Heart right ventricle (tissue), 16 donors: Measurements from ENCODE around the gene PEX10. TPM values are rescaled to one million over a fixed set of nuclear protein-coding genes. Genes with fewer than 3 reads are reported as not detected.
A peak's percentile ranks its signal among the peaks of the same experiment; 100 is the strongest.

ENCODE experiments used
- ATAC-seq, 8 donors: fragments of 200-7000 bp; cut with Tn5 transposase; one replicate each; pipeline ENCODE4 v1.9.1; 2020; ENCODE audit warnings: mild to moderate bottlenecking in 8 of 8, moderate library complexity in 8 of 8, moderate number of reproducible peaks in 1 of 8
- DNase-seq, 2 donors: peaks; one replicate each; pipeline ENCODE4 v3.0.0-alpha.2; 2020
- H3K27ac ChIP-seq, 10 donors: fragments of 200-600 bp; sonication (generic) in 2 of 10; one replicate each; pipeline versions ENCODE4 v1.5.0 to v1.8.0; 2020 to 2022; ENCODE audit warnings: mild to moderate bottlenecking in 3 of 10
- H3K27me3 ChIP-seq, 7 donors: fragments of 200-600 bp; one replicate each; pipeline ENCODE4 v1.8.0; 2021 to 2022; ENCODE audit warnings: mild to moderate bottlenecking in 2 of 7
- H3K36me3 ChIP-seq, 9 donors: fragments of 200-600 bp; sonication (generic) in 1 of 9; one replicate each; pipeline versions ENCODE4 v1.5.0 to v1.8.0; 2020 to 2022; ENCODE audit warnings: mild to moderate bottlenecking in 2 of 9
- H3K4me1 ChIP-seq, 9 donors: fragments of 200-600 bp; sonication (generic) in 1 of 9; one replicate each; pipeline versions ENCODE4 v1.5.0 to v1.8.0; 2020 to 2022; ENCODE audit warnings: mild to moderate bottlenecking in 4 of 9
- H3K4me3 ChIP-seq, 10 donors: fragments of 200-600 bp; sonication (generic) in 2 of 10; one replicate each; pipeline versions ENCODE4 v1.5.0 to v1.8.0; 2020 to 2022; ENCODE audit warnings: mild to moderate bottlenecking in 7 of 10, moderate library complexity in 2 of 10
- H3K9me3 ChIP-seq, 11 donors: fragments of 200-600 bp in 10 of 11; sonication (generic) in 2 of 11; one replicate each; pipeline versions ENCODE4 v1.5.0 to v1.8.0; 2013 to 2022; ENCODE audit warnings: mild to moderate bottlenecking in 2 of 11, control low read depth in 1 of 11, moderate library complexity in 1 of 11
- WGBS, 2 donors: extraction: QIAGEN DNeasy Blood & Tissue Kit; methylation state at CpG; one replicate each; pipeline ENCODE4 v1.1.7; 2013; ENCODE audit warnings: inconsistent platforms in 1 of 2; 5-methylcytosine and 5-hydroxymethylcytosine counted together
- intact Hi-C, 10 donors: fragments of 100-400 bp; cut with DNase I; formaldehyde crosslinking; loops; one replicate each; pipeline versions ENCODE4 v1.11.1 to v1.14.2; 2022
- polyA plus RNA-seq, 2 donors: library from polyadenylated mRNA; stranded (reverse); fragments of 200-250 nt; gene quantifications; one replicate each; pipeline ENCODE4 v1.2.3, GENCODE V29; 2013
- total RNA-seq, 10 donors: library from RNA; stranded (reverse); fragmentation: NEBNext Ultra II Directional in 3 of 10; extraction: Animal tissue kit (Norgen Biotek cat#: 25700) in 3 of 10; gene quantifications; one replicate each; pipeline versions ENCODE4 v1.2.1 to v1.2.4, GENCODE V29; 2021 to 2023
- TF ChIP-seq, protein P1 (sequence below), 9 donors: fragments of 200-600 bp; sonication (generic) in 2 of 9; IDR thresholded peaks; one replicate each; pipeline versions ENCODE4 v1.5.0 to v1.8.0; 2021 to 2022; ENCODE audit warnings: antibody characterized with exemption in 9 of 9, mild to moderate bottlenecking in 5 of 9, moderate library complexity in 1 of 9
- donor health status: Arrhythmogenic right ventricular cardiomyopathy.
- donor health status: ischemic (EF 13 %, LVEDD 7.1; RV severe dilation, severe dysfunction).
- donor health status: healthy with polysubstance abuse.
- donor health status: DM: no; HTN: yes; CAD: no.
- donor health status: DM: no; HTN: no; CAD: no.
- donor health status: ischemic (EF 25% LVEDD 6.9; RV normal size, moderate dysfunction).
- donor health status: ischemic (EF 25% LVEDD 5.7; RV mildly dilated, moderate dysfunction).
- donor health status: healthy.
- donor health status: DM: yes; HTN: yes; CAD: no.
- donor health status: Ischemic cardiomyopathy.
- donor health status: ischemic (EF 35%, LVEDD 5.7; RV mildly dilated, moderate dysfunction).
- donor health status: nonischemic (EF 11% LVEDD 7.7; RV severe dilation, severe dysfunction).
- donor health status: DM: yes; HTN: yes; CAD: no.
- donor health status: PGD.
- donor health status: ischemic (EF 29% LVEDD 5.4; RV normal size, mild dysfunction).
- donor health status: nonischemic (EF 23%, LVEDD 6.1; RV moderate dilation, normal function).

PEX10 gene
- total and polyA plus RNA-seq, 12 donors, result 13.7 to 26.0 (median 18.5) TPM

DNA sequence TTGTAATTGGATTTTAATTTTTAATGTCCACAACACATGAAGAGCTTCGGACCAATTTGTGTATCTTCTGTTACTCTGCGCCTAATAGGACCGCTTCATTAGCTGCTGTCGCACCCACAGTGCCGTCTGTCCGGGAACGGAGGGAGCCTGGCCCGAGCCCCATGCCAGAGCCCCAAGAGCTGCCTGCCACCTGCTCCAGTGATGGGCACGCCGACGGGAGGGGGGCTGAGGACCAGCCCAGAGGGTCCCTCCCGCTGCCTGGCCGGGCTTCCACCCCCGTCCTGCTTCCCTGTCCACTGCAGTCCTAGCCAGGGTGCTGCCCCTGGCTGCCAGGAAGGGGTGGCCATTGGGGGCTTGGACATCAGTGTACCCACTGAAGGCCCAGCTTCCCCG lies 33.5 kb upstream of the PEX10 start:
- no peaks in the 10 kb centered on the region for H3K9me3 ChIP-seq
- no peak for DNase-seq
- H3K4me3 ChIP-seq, result no peak overlapping the region
- 77 to 80% methylated on average over 15 of the region's 15 CpGs for WGBS, 2 donors
- TF ChIP-seq, protein P1, sequence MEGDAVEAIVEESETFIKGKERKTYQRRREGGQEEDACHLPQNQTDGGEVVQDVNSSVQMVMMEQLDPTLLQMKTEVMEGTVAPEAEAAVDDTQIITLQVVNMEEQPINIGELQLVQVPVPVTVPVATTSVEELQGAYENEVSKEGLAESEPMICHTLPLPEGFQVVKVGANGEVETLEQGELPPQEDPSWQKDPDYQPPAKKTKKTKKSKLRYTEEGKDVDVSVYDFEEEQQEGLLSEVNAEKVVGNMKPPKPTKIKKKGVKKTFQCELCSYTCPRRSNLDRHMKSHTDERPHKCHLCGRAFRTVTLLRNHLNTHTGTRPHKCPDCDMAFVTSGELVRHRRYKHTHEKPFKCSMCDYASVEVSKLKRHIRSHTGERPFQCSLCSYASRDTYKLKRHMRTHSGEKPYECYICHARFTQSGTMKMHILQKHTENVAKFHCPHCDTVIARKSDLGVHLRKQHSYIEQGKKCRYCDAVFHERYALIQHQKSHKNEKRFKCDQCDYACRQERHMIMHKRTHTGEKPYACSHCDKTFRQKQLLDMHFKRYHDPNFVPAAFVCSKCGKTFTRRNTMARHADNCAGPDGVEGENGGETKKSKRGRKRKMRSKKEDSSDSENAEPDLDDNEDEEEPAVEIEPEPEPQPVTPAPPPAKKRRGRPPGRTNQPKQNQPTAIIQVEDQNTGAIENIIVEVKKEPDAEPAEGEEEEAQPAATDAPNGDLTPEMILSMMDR (IDR thresholded peaks at IDR 0.05), result no peak
- H3K27ac ChIP-seq, result no peak overlapping the region
- peak in 1 of 8 donors; percentile 30 for ATAC-seq
- intact Hi-C loops, result loop anchor here in 1 of 10 donors (10.0 kb wide), 1 partner anchor 169 kb away; no protein-coding TSS in a partner anchor
- no peaks in the 10 kb centered on the region for H3K4me1 ChIP-seq
- H3K27me3 ChIP-seq, result peaks cover 15 to 91% (median 82%) of the 10 kb centered on the region in 7 donors
- no peaks in the 10 kb centered on the region for H3K36me3 ChIP-seq

DNA sequence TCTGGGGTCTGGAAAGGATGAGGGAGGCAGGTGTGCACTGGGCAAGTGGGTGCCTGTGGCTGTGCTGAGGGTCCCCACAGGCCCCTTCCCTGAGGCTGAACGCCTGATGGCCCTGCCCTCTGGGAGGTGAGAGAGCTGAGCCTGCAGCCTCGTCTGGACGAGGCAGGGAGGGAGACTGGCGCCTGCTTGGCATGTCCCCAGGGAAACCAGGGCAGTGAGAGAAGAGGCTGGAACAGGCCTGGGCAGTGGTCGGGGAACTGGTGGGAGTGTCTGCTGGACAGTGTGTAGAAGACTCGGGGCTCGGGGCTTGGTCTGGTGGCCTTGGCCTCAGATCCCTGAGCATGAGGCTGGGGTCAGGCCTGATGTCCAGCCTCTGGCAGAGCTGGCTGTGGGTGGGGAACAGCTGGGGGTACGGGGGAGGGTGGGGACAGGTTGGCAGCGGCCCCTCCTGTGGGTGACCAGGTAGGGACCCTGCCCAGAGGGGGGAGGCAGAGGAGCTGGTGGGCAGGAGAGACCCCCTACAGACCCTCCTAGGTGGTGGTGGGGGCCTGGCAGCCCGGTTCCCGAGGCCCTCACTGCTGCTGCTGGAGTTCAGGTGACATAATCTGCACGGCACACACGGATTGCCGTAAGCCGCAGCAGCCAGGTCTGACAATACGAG lies 32.9 kb upstream of the PEX10 start:
- H3K27ac ChIP-seq, result no peak overlapping the region
- TF ChIP-seq, protein P1 (IDR thresholded peaks at IDR 0.05), result no peak
- peaks cover 15 to 89% (median 83%) of the 10 kb centered on the region in 7 donors for H3K27me3 ChIP-seq
- H3K36me3 ChIP-seq, result no peaks in the 10 kb centered on the region
- H3K9me3 ChIP-seq, result no peaks in the 10 kb centered on the region
- DNase-seq, result no peak
- no peak for ATAC-seq
- intact Hi-C loops, result loop anchor here in 1 of 10 donors (10.0 kb wide), 1 partner anchor 170 kb away; no protein-coding TSS in a partner anchor
- H3K4me3 ChIP-seq, result no peak overlapping the region
- H3K4me1 ChIP-seq, result no peaks in the 10 kb centered on the region
- 66 to 67% methylated on average over 16 of the region's 16 CpGs for WGBS, 2 donors

DNA sequence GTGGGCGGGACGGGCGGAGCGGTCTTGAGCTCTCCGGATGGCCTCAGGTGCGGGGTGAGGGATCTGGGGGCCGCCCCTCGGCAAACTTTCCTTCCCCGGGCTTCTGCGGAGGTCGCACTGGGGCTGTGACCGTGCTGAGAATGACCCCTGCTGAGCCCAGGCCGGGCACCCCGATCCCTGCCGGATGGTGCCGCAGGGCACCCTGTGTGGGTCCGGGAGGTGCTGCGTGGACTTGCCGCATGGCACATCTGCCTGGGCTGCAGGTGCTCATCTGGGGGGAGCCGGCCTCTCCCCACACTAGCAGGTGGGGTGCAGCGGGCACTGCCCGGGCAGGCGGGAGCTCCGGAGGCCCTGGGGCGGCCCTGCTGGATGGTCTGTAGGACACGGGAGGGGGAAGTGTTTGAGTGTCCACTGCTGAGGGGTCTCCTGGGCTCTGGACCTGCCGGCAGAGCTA lies 31.8 kb upstream of the PEX10 start:
- Histone ChIP-seq H3K27ac (no peak overlapping the region), H3K4me1 (no peaks in the 10 kb centered on the region), H3K36me3 (no peaks in the 10 kb centered on the region), H3K4me3 (no peak overlapping the region), H3K9me3 (no peaks in the 10 kb centered on the region), H3K27me3 (peaks cover 15 to 79% (median 75%) of the 10 kb centered on the region in 7 donors)
- DNase-seq (no peak), ATAC-seq (no peak)
- intact Hi-C loops, result loop anchor here in 2 of 10 donors (5.0 to 10.0 kb wide), 2 partner anchors 171 to 178 kb away; no protein-coding TSS in a partner anchor
- 37 to 47% methylated on average over 23 to 27 of the region's 27 CpGs for WGBS, 2 donors
- TF ChIP-seq, protein P1 (IDR thresholded peaks at IDR 0.05), result no peak

DNA sequence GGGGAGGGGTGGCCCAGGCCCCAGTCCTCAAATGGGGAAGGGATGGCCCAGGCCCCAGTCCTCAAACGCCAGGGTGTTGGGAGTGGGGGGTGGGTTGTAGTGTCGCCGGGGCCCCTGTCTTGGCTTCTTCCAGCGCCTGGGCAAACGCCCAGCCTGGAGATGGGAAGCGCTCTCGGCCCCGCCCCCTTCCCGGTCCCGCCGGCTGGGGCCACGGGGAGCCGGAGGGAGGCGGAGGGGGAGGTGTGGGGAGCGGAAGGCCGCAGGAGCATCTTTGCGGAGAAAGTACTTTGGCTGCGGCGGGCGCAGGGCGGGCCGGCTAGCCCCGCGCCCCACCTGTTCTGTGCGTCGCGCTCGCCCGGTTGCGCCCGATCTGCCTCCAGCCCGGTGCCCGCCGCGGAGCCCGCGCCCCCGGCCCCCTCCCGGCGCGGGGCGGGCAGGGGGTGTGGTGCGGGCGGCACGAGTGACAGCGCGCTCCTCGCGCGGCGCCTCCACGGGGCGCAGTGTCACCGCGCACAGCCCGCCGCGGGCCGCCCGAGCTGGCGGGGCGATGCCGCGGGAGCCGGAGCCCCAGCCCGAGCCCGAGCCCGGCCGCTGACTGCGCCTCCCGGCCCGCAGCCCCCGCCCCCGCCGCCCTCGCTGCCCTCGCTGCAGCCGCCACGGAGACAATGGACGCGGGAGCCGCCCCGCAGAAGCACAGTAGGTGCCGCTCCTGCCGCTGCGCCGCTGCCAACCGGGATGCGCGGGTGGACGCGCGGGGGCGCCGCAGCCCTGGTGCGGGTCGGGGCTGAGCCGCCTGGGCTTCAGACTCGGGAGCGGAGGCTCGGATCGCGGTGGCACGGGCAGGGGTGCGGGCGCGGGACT lies 31.1 kb upstream of the PEX10 start:
- Histone ChIP-seq H3K4me1 (no peaks in the 10 kb centered on the region), H3K27ac (no peak overlapping the region), H3K9me3 (no peaks in the 10 kb centered on the region), H3K4me3 (no peak overlapping the region), H3K36me3 (no peaks in the 10 kb centered on the region), H3K27me3 (peaks cover 15 to 76% (median 72%) of the 10 kb centered on the region in 7 donors)
- intact Hi-C loops, result loop anchor here in 2 of 10 donors (5.0 to 10.0 kb wide), 2 partner anchors 171 to 179 kb away; no protein-coding TSS in a partner anchor
- no peak for ATAC-seq
- TF ChIP-seq, protein P1 (IDR thresholded peaks at IDR 0.05), result peak in 3 of 9 donors; percentile 9 to 33 (median 23)
- 1 to 2% methylated on average over 79 to 106 of the region's 107 CpGs for WGBS, 2 donors
- DNase-seq, result no peak
